Panc1 (cell line): ENCODE results near the gene ARHGEF7. TPM values are rescaled to one million over a fixed set of nuclear protein-coding genes. Genes with fewer than 3 reads are reported as not detected.

Experiments
- ATAC-seq: fragments of 200-7000 bp; cut with Tn5 transposase; 2 replicates; pipeline ENCODE4 v1.9.1; 2020; ENCODE audit warnings: mild to moderate bottlenecking, moderate library complexity
- BruUV-seq: library from RNA; stranded (reverse); fragments of 400-500 nt; replicated peaks from 2 replicates; lab custom pipeline; 2021; lab: Mats Ljungman, UMichigan
- CTCF ChIA-PET: fragments of 300-600 bp; sonication (Branson Sonifier 250); formaldehyde crosslinking; loops from one replicate; lab custom pipeline; 2022; ENCODE audit warnings: antibody characterized with exemption; lab: Charles Lee
- POLR2A ChIA-PET: fragments of 300-600 bp; sonication (Branson Sonifier 250); formaldehyde crosslinking; loops from one replicate; lab custom pipeline; 2022; ENCODE audit warnings: antibody characterized with exemption; lab: Charles Lee
- DNase-seq: peaks from one replicate; pipeline ENCODE4 v3.0.0-alpha.2; 2010; ENCODE audit warnings: low read depth, low spot score
- H3K27ac ChIP-seq: 2 replicates; pipeline ENCODE4 v1.5.1; 2011; ENCODE audit warnings: mild to moderate bottlenecking, low read length, inconsistent platforms
- H3K27me3 ChIP-seq: fragments of 200-500 bp; sonication (Bioruptor generic); 2 replicates; pipeline ENCODE4 v1.6.0; 2014; ENCODE audit warnings: low read length, inconsistent platforms; ENCODE audit not compliant: control insufficient read depth, insufficient read depth
- H3K36me3 ChIP-seq: fragments of 200-500 bp; sonication (Bioruptor generic); 2 replicates; pipeline ENCODE4 v1.5.1; 2014; ENCODE audit warnings: inconsistent platforms, mild to moderate bottlenecking, low read length, moderate library complexity; ENCODE audit not compliant: control insufficient read depth, insufficient read depth
- H3K4me1 ChIP-seq: 2 replicates; pipeline ENCODE4 v1.5.1; 2011; ENCODE audit warnings: inconsistent platforms, mild to moderate bottlenecking, low read length, moderate library complexity; ENCODE audit not compliant: control insufficient read depth, insufficient read depth
- H3K4me3 ChIP-seq, 2 experiments: 2 replicates each; pipeline ENCODE4 v1.5.1; 2011 to 2012; ENCODE audit warnings: low read depth in 2 of 2, low read length in 2 of 2, mild to moderate bottlenecking in 2 of 2, inconsistent platforms in 1 of 2, moderate library complexity in 1 of 2
- H3K9me3 ChIP-seq: fragments of 200-500 bp; sonication (Bioruptor generic); 2 replicates; pipeline ENCODE4 v1.5.1; 2014; ENCODE audit warnings: low read depth, mild to moderate bottlenecking, inconsistent platforms, low read length, moderate library complexity; ENCODE audit not compliant: control insufficient read depth, insufficient read depth
- POLR2AphosphoS5 ChIP-seq: IDR thresholded peaks from 2 replicates; pipeline ENCODE4 v1.6.1; 2012; ENCODE audit warnings: mild to moderate bottlenecking, low read depth, low read length, moderate library complexity
- SIN3A ChIP-seq: IDR thresholded peaks from 2 replicates; pipeline ENCODE4 v1.6.1; 2012; ENCODE audit warnings: low read depth, mild to moderate bottlenecking, low read length, moderate library complexity, borderline replicate concordance; ENCODE audit not compliant: insufficient read depth
- TCF7L2 ChIP-seq: IDR thresholded peaks from 2 replicates; pipeline ENCODE4 v1.6.1; 2011; ENCODE audit warnings: mild to moderate bottlenecking, low read depth, low read length, inconsistent platforms
- in situ Hi-C: cut with HindIII; loops from 2 replicates; pipeline ENCODE4 v1.10.0; 2016; ENCODE audit warnings: low sequenced_read_pairs, low pct_unique_long_range_greater_than_20kb
- intact Hi-C: fragments of 100-400 bp; cut with micrococcal nuclease; formaldehyde crosslinking; loops from one replicate; pipeline ENCODE4 v1.10.0; 2022; ENCODE audit not compliant: unreplicated experiment
- total RNA-seq: library from RNA; stranded (reverse); gene quantifications from one replicate; pipeline ENCODE4 v1.2.1, GENCODE V29; 2021; ENCODE audit not compliant: unreplicated experiment
- TF ChIP-seq, protein P1 (sequence below): fragments of 450-650 bp; IDR thresholded peaks from 2 replicates; pipeline ENCODE4 v1.5.1; 2017; ENCODE audit warnings: mild to moderate bottlenecking
- TF ChIP-seq, protein P2 (sequence below), 2 experiments: IDR thresholded peaks; 2 replicates each; pipeline ENCODE4 v1.6.1; 2011 to 2012; ENCODE audit warnings: low read depth in 2 of 2, control low read depth in 1 of 2, low read length in 1 of 2, mild to moderate bottlenecking in 1 of 2, moderate library complexity in 1 of 2; ENCODE audit not compliant: insufficient read depth in 1 of 2

ARHGEF7 gene
- total RNA-seq, 1 experiment from 2014 or later = 36.4 TPM

DNA sequence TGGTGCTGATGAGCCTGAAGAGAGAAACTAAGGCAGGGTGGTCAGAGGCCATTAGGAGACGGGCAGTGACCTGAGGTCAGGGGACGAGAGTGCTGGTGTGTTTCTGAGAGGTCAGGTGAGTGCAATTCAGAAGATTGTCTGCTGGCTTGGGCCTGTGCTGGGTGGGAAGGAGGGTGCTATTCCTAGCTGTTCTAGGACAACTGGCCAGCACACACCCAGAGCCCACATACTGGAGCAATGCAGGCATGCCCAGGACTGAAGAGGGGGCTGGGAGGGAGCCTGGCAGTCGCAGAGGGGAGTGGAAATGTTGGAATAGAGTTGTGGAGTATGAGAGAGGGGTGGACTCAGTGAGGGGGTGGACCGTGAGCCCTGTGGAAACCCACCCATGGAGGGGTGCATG is 16.5 kb downstream of the ARHGEF7 start:
- H3K36me3 ChIP-seq = no peaks in the 10 kb centered on the region
- ChIA-PET CTCF (no interaction called here), POLR2A (no interaction called here)
- in situ Hi-C loops (no loop called here), intact Hi-C loops (no loop called here)
- H3K27ac ChIP-seq = no peak overlapping the region
- no peak for ATAC-seq
- H3K9me3 ChIP-seq = no peaks in the 10 kb centered on the region
- no peak for DNase-seq
- H3K4me1 ChIP-seq = no peaks in the 10 kb centered on the region
- H3K27me3 ChIP-seq = no peaks in the 10 kb centered on the region; the same call in 1 of the 2 replicates
- BruUV-seq = no TSS peak
- TF ChIP-seq TCF7L2 (no peak), POLR2AphosphoS5 (no peak), SIN3A (no peak)
- TF ChIP-seq, protein P1, sequence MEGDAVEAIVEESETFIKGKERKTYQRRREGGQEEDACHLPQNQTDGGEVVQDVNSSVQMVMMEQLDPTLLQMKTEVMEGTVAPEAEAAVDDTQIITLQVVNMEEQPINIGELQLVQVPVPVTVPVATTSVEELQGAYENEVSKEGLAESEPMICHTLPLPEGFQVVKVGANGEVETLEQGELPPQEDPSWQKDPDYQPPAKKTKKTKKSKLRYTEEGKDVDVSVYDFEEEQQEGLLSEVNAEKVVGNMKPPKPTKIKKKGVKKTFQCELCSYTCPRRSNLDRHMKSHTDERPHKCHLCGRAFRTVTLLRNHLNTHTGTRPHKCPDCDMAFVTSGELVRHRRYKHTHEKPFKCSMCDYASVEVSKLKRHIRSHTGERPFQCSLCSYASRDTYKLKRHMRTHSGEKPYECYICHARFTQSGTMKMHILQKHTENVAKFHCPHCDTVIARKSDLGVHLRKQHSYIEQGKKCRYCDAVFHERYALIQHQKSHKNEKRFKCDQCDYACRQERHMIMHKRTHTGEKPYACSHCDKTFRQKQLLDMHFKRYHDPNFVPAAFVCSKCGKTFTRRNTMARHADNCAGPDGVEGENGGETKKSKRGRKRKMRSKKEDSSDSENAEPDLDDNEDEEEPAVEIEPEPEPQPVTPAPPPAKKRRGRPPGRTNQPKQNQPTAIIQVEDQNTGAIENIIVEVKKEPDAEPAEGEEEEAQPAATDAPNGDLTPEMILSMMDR = no peak
- TF ChIP-seq, protein P2, sequence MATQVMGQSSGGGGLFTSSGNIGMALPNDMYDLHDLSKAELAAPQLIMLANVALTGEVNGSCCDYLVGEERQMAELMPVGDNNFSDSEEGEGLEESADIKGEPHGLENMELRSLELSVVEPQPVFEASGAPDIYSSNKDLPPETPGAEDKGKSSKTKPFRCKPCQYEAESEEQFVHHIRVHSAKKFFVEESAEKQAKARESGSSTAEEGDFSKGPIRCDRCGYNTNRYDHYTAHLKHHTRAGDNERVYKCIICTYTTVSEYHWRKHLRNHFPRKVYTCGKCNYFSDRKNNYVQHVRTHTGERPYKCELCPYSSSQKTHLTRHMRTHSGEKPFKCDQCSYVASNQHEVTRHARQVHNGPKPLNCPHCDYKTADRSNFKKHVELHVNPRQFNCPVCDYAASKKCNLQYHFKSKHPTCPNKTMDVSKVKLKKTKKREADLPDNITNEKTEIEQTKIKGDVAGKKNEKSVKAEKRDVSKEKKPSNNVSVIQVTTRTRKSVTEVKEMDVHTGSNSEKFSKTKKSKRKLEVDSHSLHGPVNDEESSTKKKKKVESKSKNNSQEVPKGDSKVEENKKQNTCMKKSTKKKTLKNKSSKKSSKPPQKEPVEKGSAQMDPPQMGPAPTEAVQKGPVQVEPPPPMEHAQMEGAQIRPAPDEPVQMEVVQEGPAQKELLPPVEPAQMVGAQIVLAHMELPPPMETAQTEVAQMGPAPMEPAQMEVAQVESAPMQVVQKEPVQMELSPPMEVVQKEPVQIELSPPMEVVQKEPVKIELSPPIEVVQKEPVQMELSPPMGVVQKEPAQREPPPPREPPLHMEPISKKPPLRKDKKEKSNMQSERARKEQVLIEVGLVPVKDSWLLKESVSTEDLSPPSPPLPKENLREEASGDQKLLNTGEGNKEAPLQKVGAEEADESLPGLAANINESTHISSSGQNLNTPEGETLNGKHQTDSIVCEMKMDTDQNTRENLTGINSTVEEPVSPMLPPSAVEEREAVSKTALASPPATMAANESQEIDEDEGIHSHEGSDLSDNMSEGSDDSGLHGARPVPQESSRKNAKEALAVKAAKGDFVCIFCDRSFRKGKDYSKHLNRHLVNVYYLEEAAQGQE (IDR thresholded peaks at IDR 0.05; ENCODE audit: insufficient read depth in 1 of 2, low read depth in 2 of 2, low read length in 1 of 2) = no peak
- H3K4me3 ChIP-seq = no peak overlapping the region

DNA sequence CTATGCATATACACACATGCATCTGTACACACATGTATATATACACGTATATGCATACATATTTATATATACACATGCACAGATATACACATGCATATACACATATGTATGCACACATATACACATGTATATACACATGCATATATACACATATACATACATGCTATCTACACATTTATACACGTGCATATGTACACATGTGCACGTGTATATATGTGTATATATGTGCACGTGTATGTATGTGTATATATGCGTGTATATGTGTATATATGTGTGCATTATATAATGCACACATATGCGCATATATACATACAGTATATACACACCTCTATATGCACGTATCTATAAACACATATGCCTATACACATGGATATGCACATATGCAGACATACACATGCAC is 17.8 kb downstream of the ARHGEF7 start:
- H3K27me3 ChIP-seq = no peaks in the 10 kb centered on the region; the same call in 1 of the 2 replicates
- H3K9me3 ChIP-seq = no peaks in the 10 kb centered on the region
- no peak for ATAC-seq
- no peaks in the 10 kb centered on the region for H3K36me3 ChIP-seq
- POLR2A ChIA-PET = no interaction called here
- H3K27ac ChIP-seq = no peak overlapping the region
- H3K4me3 ChIP-seq = no peak overlapping the region
- in situ Hi-C loops (no loop called here), intact Hi-C loops (no loop called here)
- CTCF ChIA-PET = no interaction called here
- no TSS peak for BruUV-seq
- no peak for DNase-seq
- H3K4me1 ChIP-seq = no peaks in the 10 kb centered on the region
- TF ChIP-seq, protein P1 = no peak
- TF ChIP-seq SIN3A (no peak), TCF7L2 (no peak), POLR2AphosphoS5 (no peak)
- TF ChIP-seq, protein P2 (IDR thresholded peaks at IDR 0.05; ENCODE audit: insufficient read depth in 1 of 2, low read depth in 2 of 2, low read length in 1 of 2) = no peak
